Ovary (tissue), 9 donors: ENCODE measurements around the gene TMEM213. TPM values are rescaled to one million over a fixed set of nuclear protein-coding genes. Genes with fewer than 3 reads are reported as not detected.

Source experiments
- DNase-seq, 5 donors: peaks; one replicate each; pipeline ENCODE4 v3.0.0-alpha.2; 2019 to 2020
- H3K27ac ChIP-seq, 2 donors: fragments of 200-600 bp; one replicate each; pipeline versions ENCODE4 v1.5.1 to v1.8.0; 2019 to 2022
- H3K27me3 ChIP-seq: fragments of 200-600 bp; one replicate; pipeline ENCODE4 v1.8.0; 2022
- H3K36me3 ChIP-seq: fragments of 200-600 bp; sonication (generic); one replicate; pipeline ENCODE4 v1.5.1; 2019
- H3K4me1 ChIP-seq: one replicate; pipeline ENCODE4 v1.8.1; 2013; ENCODE audit warnings: mild to moderate bottlenecking, moderate library complexity; ENCODE audit not compliant: insufficient read depth
- H3K4me3 ChIP-seq: fragments of 200-600 bp; sonication (generic); one replicate; pipeline ENCODE4 v1.5.1; 2017
- H3K9me3 ChIP-seq, 2 donors: fragments of 200-600 bp in 1 of 2; sonication (generic) in 1 of 2; one replicate each; pipeline versions ENCODE4 v1.5.1 to v1.8.1; 2013 to 2019; ENCODE audit warnings: mild to moderate bottlenecking in 1 of 2, moderate library complexity in 1 of 2
- CTCF ChIP-seq, 3 donors: fragments of 450-650 bp in 2 of 3; fragments of 200-600 bp in 1 of 3; IDR thresholded peaks; one replicate each; pipeline versions ENCODE4 v1.5.1 to v1.8.0; 2016 to 2022; ENCODE audit warnings: antibody characterized with exemption in 3 of 3, mild to moderate bottlenecking in 1 of 3
- EP300 ChIP-seq: sonication (generic); formaldehyde crosslinking; IDR thresholded peaks from one replicate; pipeline ENCODE4 v1.6.1; 2017; ENCODE audit warnings: antibody characterized with exemption
- POLR2A ChIP-seq: fragments of 450-650 bp; IDR thresholded peaks from one replicate; pipeline ENCODE4 v1.6.1; 2017; ENCODE audit warnings: antibody characterized with exemption, mild to moderate bottlenecking, moderate library complexity
- WGBS, 3 donors: extraction: QIAGEN DNeasy Blood & Tissue Kit in 1 of 3; methylation state at CpG; one replicate each; pipeline versions ENCODE4 v1.1.5 to v1.1.7; 2013 to 2017; 5-methylcytosine and 5-hydroxymethylcytosine counted together
- intact Hi-C, 4 donors: fragments of 100-400 bp; cut with DNase I; formaldehyde crosslinking; loops; one replicate each; pipeline versions ENCODE4 v1.11.0 to v1.15.1; 2022 to 2023
- polyA plus RNA-seq, 2 donors: library from polyadenylated mRNA; stranded (reverse); fragments of 200-250 nt in 1 of 2; fragments of 350-450 nt in 1 of 2; fragmentation: Illumina TruSeq in 1 of 2; extraction: RNeasy Lipid Tissue Mini Kit (QIAGEN cat#74804) in 1 of 2; gene quantifications; one replicate each; pipeline ENCODE4 v1.2.3, GENCODE V29; 2013 to 2014
- total RNA-seq, 7 donors: library from RNA; depleted of rRNA in 2 of 7; stranded (reverse); fragments of >200 nt in 2 of 7; fragmentation: NEBNext Ultra II Directional in 3 of 7; extraction: Animal tissue kit (Norgen Biotek cat#: 25700) in 3 of 7; gene quantifications; one replicate each; pipeline versions ENCODE4 v1.1.0 to v1.2.4, GENCODE V29; 2016 to 2023
- donor health status: DM: no; HTN: no; CAD: no; lungs with moderate emphysema.
- donor health status: DM: no; HTN: no; CAD: no.
- donor health status: Bipolar disorder and iron deficiency.
- donor health status: DM: yes; HTN: yes; CAD: no.
- donor health status: DM: no; HTN: no; CAD: no.
- donor health status: DM: yes; HTN: yes; CAD: no.

The TMEM213 gene
- total and polyA plus RNA-seq, 9 donors, result not detected

- TF ChIP-seq EP300 (no peak), CTCF (IDR thresholded peaks at IDR 0.05) (no peak), POLR2A (no peak)
- Histone ChIP-seq H3K27me3 (no peaks in the 10 kb centered on the region), H3K27ac (no peak overlapping the region), H3K4me1 (no peaks in the 10 kb centered on the region), H3K36me3 (no peaks in the 10 kb centered on the region), H3K4me3 (no peak overlapping the region), H3K9me3 (no peaks in the 10 kb centered on the region)
- DNase-seq, result no peak
- intact Hi-C loops, result no loop called here
- 94 to 96% (median 95%) methylated on average over 21 of the region's 21 CpGs for WGBS, 3 donors
Observed at GRCh38 chr7:138871065-138871813, 73.4 kb downstream of the TMEM213 start.

GRCh38 chr7:138871814-138872090, 74.0 kb downstream of the TMEM213 start:
- Histone ChIP-seq H3K9me3 (no peaks in the 10 kb centered on the region), H3K4me1 (no peaks in the 10 kb centered on the region), H3K27me3 (no peaks in the 10 kb centered on the region), H3K27ac (no peak overlapping the region), H3K36me3 (no peaks in the 10 kb centered on the region), H3K4me3 (no peak overlapping the region)
- TF ChIP-seq CTCF (IDR thresholded peaks at IDR 0.05) (no peak), EP300 (no peak), POLR2A (no peak)
- 96 to 97% (median 96%) methylated on average over 5 of the region's 5 CpGs for WGBS, 3 donors
- intact Hi-C loops, result no loop called here
- no peak for DNase-seq

- intact Hi-C loops, result no loop called here
- WGBS, 3 donors, result 93 to 97% (median 93%) methylated on average over 4 of the region's 4 CpGs
Observed at GRCh38 chr7:138872576-138872975, 74.8 kb downstream of the TMEM213 start.

GRCh38 chr7:138873220-138873892, 75.6 kb downstream of the TMEM213 start:
- H3K36me3 ChIP-seq, result no peaks in the 10 kb centered on the region
- DNase-seq, result no peak
- WGBS, 3 donors, result 83 to 87% (median 84%) methylated on average over 5 of the region's 5 CpGs
- no peak overlapping the region for H3K27ac ChIP-seq
- intact Hi-C loops, result no loop called here
- no peaks in the 10 kb centered on the region for H3K9me3 ChIP-seq
- H3K4me1 ChIP-seq, result no peaks in the 10 kb centered on the region
- H3K4me3 ChIP-seq, result no peak overlapping the region
- no peak for TF ChIP-seq CTCF (IDR thresholded peaks at IDR 0.05)
- TF ChIP-seq POLR2A, result no peak
- no peak for TF ChIP-seq EP300
- no peaks in the 10 kb centered on the region for H3K27me3 ChIP-seq

More at GRCh38 chr7:138872576-138872975, 74.8 kb downstream of the TMEM213 start:
- TF ChIP-seq POLR2A (no peak), EP300 (no peak), CTCF (IDR thresholded peaks at IDR 0.05) (no peak)
- no peaks in the 10 kb centered on the region for H3K36me3 ChIP-seq
- no peak for DNase-seq
- H3K9me3 ChIP-seq, result no peaks in the 10 kb centered on the region
- H3K27ac ChIP-seq, result no peak overlapping the region
- H3K27me3 ChIP-seq, result no peaks in the 10 kb centered on the region
- no peaks in the 10 kb centered on the region for H3K4me1 ChIP-seq
- no peak overlapping the region for H3K4me3 ChIP-seq
